Right atrium auricular region (tissue), 2 donors: ENCODE measurements around the gene PKP4. TPM values are rescaled to one million over a fixed set of nuclear protein-coding genes. Genes with fewer than 3 reads are reported as not detected.
A peak's percentile ranks its signal among the peaks of the same experiment; 100 is the strongest.

Experiments
- DNase-seq: peaks from one replicate; pipeline ENCODE4 v3.0.0-alpha.2; 2019; ENCODE audit warnings: low spot score
- H3K27ac ChIP-seq, 2 donors: fragments of 200-600 bp; sonication (generic); 1 replicate in 1 of 2; 2 replicates in 1 of 2; pipeline ENCODE4 v1.5.1; 2016 to 2019
- H3K27me3 ChIP-seq, 2 donors: fragments of 200-600 bp; sonication (generic); one replicate each; pipeline versions ENCODE4 v1.5.1 to v1.6.0; 2017 to 2019
- H3K36me3 ChIP-seq: fragments of 200-600 bp; sonication (generic); one replicate; pipeline ENCODE4 v1.5.1; 2016
- H3K4me1 ChIP-seq, 2 donors: fragments of 200-600 bp; sonication (generic); one replicate each; pipeline versions ENCODE4 v1.5.1 to v1.6.0; 2017 to 2019
- H3K4me3 ChIP-seq, 2 donors: fragments of 200-600 bp; sonication (generic); 1 replicate in 1 of 2; 2 replicates in 1 of 2; pipeline ENCODE4 v1.5.1; 2017 to 2019; ENCODE audit warnings: mild to moderate bottlenecking in 1 of 2, moderate library complexity in 1 of 2
- H3K9me3 ChIP-seq, 2 donors: fragments of 200-600 bp; sonication (generic); one replicate each; pipeline ENCODE4 v1.5.1; 2019
- total RNA-seq, 2 donors: library from RNA; depleted of rRNA; stranded (reverse); fragments of >200 nt; gene quantifications; one replicate each; pipeline ENCODE4 v1.1.0, GENCODE V29; 2016
- TF ChIP-seq, protein P1 (sequence below), 2 donors: fragments of 200-600 bp; sonication (generic); IDR thresholded peaks; one replicate each; pipeline ENCODE4 v1.5.1; 2019; ENCODE audit warnings: antibody characterized with exemption in 2 of 2

Gene PKP4
- total RNA-seq, 2 donors from 2014 or later: 36.2 to 39.2 TPM

DNA sequence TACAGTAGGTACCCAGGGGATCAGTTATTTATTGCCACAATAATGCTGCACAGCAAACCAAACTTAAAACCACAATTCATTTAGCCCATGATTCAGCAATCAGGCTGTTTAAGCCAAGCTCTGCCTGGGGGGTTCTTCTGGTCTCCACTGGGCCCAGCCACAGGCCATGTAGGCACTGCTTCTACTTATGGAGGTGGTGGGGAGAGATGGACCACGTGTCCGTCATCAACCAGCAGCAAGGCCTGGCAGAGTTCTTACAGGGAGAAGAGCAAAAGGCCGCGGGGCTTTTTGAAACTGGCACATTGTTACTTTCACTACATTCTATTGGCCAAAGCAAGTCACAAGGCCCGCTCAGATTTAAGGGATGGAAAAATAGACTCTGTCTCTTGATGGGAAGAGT lies 262.1 kb downstream of the PKP4 start:
- DNase-seq: peak; percentile 47
- Histone ChIP-seq H3K36me3 (no peaks in the 10 kb centered on the region), H3K4me3 (no peak overlapping the region), H3K9me3 (no peaks in the 10 kb centered on the region), H3K27me3 (no peaks in the 10 kb centered on the region), H3K4me1 (peaks cover 0 to 45% of the 10 kb centered on the region in 2 donors), H3K27ac (no peak overlapping the region)
- TF ChIP-seq, protein P1, sequence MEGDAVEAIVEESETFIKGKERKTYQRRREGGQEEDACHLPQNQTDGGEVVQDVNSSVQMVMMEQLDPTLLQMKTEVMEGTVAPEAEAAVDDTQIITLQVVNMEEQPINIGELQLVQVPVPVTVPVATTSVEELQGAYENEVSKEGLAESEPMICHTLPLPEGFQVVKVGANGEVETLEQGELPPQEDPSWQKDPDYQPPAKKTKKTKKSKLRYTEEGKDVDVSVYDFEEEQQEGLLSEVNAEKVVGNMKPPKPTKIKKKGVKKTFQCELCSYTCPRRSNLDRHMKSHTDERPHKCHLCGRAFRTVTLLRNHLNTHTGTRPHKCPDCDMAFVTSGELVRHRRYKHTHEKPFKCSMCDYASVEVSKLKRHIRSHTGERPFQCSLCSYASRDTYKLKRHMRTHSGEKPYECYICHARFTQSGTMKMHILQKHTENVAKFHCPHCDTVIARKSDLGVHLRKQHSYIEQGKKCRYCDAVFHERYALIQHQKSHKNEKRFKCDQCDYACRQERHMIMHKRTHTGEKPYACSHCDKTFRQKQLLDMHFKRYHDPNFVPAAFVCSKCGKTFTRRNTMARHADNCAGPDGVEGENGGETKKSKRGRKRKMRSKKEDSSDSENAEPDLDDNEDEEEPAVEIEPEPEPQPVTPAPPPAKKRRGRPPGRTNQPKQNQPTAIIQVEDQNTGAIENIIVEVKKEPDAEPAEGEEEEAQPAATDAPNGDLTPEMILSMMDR (IDR thresholded peaks at IDR 0.05): no peak

DNA sequence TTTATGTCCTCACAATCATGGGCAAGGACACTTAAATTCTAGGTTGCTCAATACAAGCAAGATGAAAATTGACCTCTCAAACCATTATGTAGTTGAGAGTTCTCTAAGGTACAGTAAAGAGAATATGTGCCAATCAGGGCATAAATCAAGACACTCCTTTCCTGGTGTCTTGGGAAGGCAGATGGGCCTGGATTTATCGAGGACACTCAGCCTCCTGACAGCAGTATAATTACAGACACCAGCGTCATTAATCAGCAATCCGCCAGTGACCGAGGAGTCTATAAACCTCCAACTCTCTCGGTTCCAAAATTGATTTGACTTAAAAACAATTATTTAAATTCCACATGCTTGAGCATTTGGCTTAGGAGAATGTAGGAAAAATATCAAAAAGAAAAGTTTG lies 262.7 kb downstream of the PKP4 start:
- Histone ChIP-seq H3K9me3 (no peaks in the 10 kb centered on the region), H3K4me3 (no peak overlapping the region), H3K36me3 (no peaks in the 10 kb centered on the region), H3K27me3 (no peaks in the 10 kb centered on the region), H3K4me1 (peaks cover 0 to 48% of the 10 kb centered on the region in 2 donors), H3K27ac (no peak overlapping the region)
- DNase-seq: peak; percentile 9
- TF ChIP-seq, protein P1 (IDR thresholded peaks at IDR 0.05): no peak

DNA sequence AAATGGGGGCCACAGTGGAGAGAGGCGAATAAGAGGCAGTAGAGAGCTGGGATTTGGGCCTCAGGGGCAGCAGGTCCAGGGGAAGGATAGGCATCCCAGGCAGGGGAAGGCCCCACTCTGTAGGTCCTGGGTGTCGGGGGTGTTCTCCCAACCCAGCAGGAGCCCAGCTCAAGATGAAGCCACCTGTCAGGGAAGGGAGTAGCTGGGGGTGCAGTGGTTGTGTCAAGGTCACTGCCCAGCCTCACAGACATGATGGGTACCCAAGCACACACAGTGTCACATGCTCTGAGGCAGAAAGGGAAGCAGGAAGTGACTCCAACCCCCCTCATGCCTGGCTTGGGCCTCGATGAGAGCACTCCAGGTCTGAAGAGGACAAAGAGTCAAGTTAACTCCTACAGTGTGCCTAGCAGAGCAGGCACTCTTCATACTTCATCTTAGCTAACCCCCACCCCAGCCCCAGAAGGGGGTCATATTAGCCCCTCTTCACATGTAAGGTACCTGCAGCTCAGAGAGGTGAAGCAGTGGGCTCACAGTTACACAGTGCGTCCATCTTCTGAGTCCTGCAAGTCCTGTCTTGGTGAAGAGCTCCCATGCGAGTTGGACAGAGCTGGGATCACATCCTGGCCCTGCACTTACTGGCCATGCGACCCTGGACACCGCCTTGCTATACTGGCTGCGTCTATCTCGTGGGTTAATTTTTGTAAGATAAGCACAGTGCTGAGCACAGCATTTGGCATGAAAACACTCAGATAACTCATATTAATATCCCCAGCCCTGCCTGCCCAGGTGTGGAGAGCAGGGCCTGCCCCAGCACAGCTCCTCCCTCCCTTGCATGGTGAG lies 265.7 kb downstream of the PKP4 start:
- no peak overlapping the region for H3K27ac ChIP-seq
- H3K36me3 ChIP-seq: no peaks in the 10 kb centered on the region
- no peaks in the 10 kb centered on the region for H3K27me3 ChIP-seq
- no peak overlapping the region for H3K4me3 ChIP-seq
- H3K9me3 ChIP-seq: no peaks in the 10 kb centered on the region
- peak; percentile 28 for DNase-seq
- TF ChIP-seq, protein P1 (IDR thresholded peaks at IDR 0.05): no peak
- peaks cover 0 to 42% of the 10 kb centered on the region in 2 donors for H3K4me1 ChIP-seq

GRCh38 chr2:158723181-158723838 lies 266.6 kb downstream of the PKP4 start:
- no peak for DNase-seq
- TF ChIP-seq, protein P1 (IDR thresholded peaks at IDR 0.05): no peak

DNA sequence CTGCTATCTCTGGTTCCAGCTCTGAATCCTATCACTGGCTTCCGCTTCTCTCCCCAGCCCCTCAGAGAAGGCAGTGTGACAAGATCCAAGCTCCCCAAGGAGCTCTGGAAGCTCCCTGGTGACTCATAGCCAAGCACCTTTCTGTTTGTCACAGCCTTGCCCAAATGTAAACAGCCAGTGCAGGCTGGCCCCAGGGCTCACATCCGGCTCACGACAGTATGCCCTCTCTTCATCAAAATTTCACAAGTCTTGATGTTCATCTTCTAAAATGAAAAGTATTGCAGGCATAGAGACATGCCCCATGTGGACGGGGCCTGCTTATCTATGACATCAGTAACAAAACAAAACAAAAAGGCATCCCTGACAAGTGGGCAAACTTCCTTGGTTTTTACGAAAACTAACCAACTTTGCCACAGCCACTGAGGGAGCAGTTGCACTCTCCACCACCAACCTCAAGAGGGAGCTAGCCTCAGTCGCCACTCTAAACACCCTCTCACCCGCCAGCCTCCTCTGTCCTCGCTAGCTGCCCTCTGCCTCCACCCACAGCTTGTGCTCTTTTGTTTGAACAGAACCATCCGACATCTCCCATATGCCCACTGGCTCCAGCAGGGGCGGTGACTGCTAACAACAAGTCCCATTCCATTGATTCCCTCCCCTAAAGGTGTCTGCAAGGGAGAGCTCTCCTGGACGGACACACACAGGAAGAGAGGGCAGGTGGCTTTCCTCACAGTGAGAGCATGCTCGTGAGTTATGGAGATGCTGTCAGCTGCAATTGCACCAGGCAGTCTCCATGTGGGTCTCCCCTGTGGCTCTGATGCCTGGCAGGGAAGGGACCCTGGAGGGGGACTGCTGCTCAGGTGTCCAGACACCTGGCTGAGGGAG lies 267.4 kb downstream of the PKP4 start:
- H3K4me3 ChIP-seq: no peak overlapping the region
- H3K27ac ChIP-seq: no peak overlapping the region
- no peaks in the 10 kb centered on the region for H3K9me3 ChIP-seq
- no peaks in the 10 kb centered on the region for H3K36me3 ChIP-seq
- no peaks in the 10 kb centered on the region for H3K27me3 ChIP-seq
- TF ChIP-seq, protein P1 (IDR thresholded peaks at IDR 0.05): no peak
- peaks cover 0 to 34% of the 10 kb centered on the region in 2 donors for H3K4me1 ChIP-seq
- no peak for DNase-seq

More at GRCh38 chr2:158723181-158723838, 266.6 kb downstream of the PKP4 start:
- Histone ChIP-seq H3K27me3 (no peaks in the 10 kb centered on the region), H3K4me3 (no peak overlapping the region), H3K4me1 (peaks cover 0 to 36% of the 10 kb centered on the region in 2 donors), H3K36me3 (no peaks in the 10 kb centered on the region), H3K27ac (no peak overlapping the region), H3K9me3 (no peaks in the 10 kb centered on the region)
